Gastroesophageal sphincter (tissue), 3 donors: Measurements from ENCODE around the gene PEX26.

Experiments
- CTCF ChIP-seq, 4 experiments: fragments of 200-600 bp in 2 of 4; fragments of 450-650 bp in 2 of 4; sonication (generic) in 1 of 4; IDR thresholded peaks; one replicate each; pipeline ENCODE4 v1.5.1; 2017 to 2019; ENCODE audit warnings: antibody characterized with exemption in 4 of 4, mild to moderate bottlenecking in 2 of 4, moderate library complexity in 2 of 4
- EP300 ChIP-seq: sonication (generic); formaldehyde crosslinking; IDR thresholded peaks from one replicate; pipeline ENCODE4 v1.6.1; 2017; ENCODE audit warnings: antibody characterized with exemption, mild to moderate bottlenecking
- POLR2A ChIP-seq, 2 donors: fragments of 450-650 bp; IDR thresholded peaks; one replicate each; pipeline ENCODE4 v1.6.1; 2017; ENCODE audit warnings: antibody characterized with exemption in 2 of 2, mild to moderate bottlenecking in 2 of 2, moderate library complexity in 1 of 2

- TF ChIP-seq EP300 (no peak), CTCF (IDR thresholded peaks at IDR 0.05) (no peak), POLR2A (IDR thresholded peaks at IDR 0.05) (no peak)
Measured at GRCh38 chr22:18146389-18146753, 68.6 kb downstream of the PEX26 start.
